NCI-H1092 (cell line): ENCODE measurements around the gene KIAA0586.
"Not testable (repeated sequence)": the region's sequence is repeated elsewhere in the genome, so short reads cannot be mapped to it uniquely, and the experiment has no call there.

Experiments
- DNase-seq: peaks from one replicate; lab custom pipeline; 2025; lab: John Stamatoyannopoulos, UW

KIAA0586 gene

GRCh38 chr14:58549105-58549757, 121.7 kb downstream of the KIAA0586 start:
- no peak for DNase-seq

- DNase-seq = no peak
Observed at GRCh38 chr14:58553959-58554358, 126.4 kb downstream of the KIAA0586 start.

GRCh38 chr14:58555647-58556046, 128.1 kb downstream of the KIAA0586 start:
- no peak for DNase-seq

- no peak for DNase-seq
Observed at GRCh38 chr14:58557242-58557641, 129.7 kb downstream of the KIAA0586 start.

GRCh38 chr14:58560208-58560607, 132.7 kb downstream of the KIAA0586 start:
- DNase-seq = no peak

GRCh38 chr14:58562141-58562540, 134.6 kb downstream of the KIAA0586 start:
- DNase-seq = no peak

- no peak for DNase-seq
Observed at GRCh38 chr14:58563978-58564377, 136.5 kb downstream of the KIAA0586 start.

- no peak for DNase-seq
Observed at GRCh38 chr14:58565832-58566231, 138.3 kb downstream of the KIAA0586 start.

- DNase-seq = no peak
Observed at GRCh38 chr14:58566979-58567378, 139.5 kb downstream of the KIAA0586 start.

- no peak for DNase-seq
Observed at GRCh38 chr14:58568322-58568721, 140.8 kb downstream of the KIAA0586 start.

GRCh38 chr14:58571256-58571655, 143.7 kb downstream of the KIAA0586 start:
- DNase-seq = no peak

- DNase-seq = no peak
Observed at GRCh38 chr14:58571769-58572472, 144.4 kb downstream of the KIAA0586 start.

- DNase-seq = no peak
Observed at GRCh38 chr14:58572473-58572853, 144.9 kb downstream of the KIAA0586 start.

- DNase-seq = no peak
Observed at GRCh38 chr14:58572863-58573262, 145.3 kb downstream of the KIAA0586 start.

GRCh38 chr14:58574623-58575022, 147.1 kb downstream of the KIAA0586 start:
- no peak for DNase-seq

- no peak for DNase-seq
Observed at GRCh38 chr14:58575956-58576355, 148.4 kb downstream of the KIAA0586 start.

- not testable (repeated sequence) for DNase-seq
Observed at GRCh38 chr14:58580035-58580434, 152.5 kb downstream of the KIAA0586 start.

GRCh38 chr14:58581389-58581788, 153.9 kb downstream of the KIAA0586 start:
- not testable (repeated sequence) for DNase-seq

GRCh38 chr14:58584383-58584782, 156.9 kb downstream of the KIAA0586 start:
- DNase-seq = no peak

GRCh38 chr14:58587271-58587670, 159.8 kb downstream of the KIAA0586 start:
- no peak for DNase-seq

- DNase-seq = not testable (repeated sequence)
Observed at GRCh38 chr14:58588321-58588720, 160.8 kb downstream of the KIAA0586 start.

GRCh38 chr14:58593977-58594376, 166.5 kb downstream of the KIAA0586 start:
- DNase-seq = no peak

GRCh38 chr14:58597041-58597440, 169.5 kb downstream of the KIAA0586 start:
- no peak for DNase-seq
